GM19193 (cell line): Measurements from ENCODE around the gene COL27A1.

Experiments used
- POLR2A ChIP-seq: IDR thresholded peaks from 4 replicates; pipeline ENCODE4 v1.6.1; 2011; ENCODE audit not compliant: insufficient read depth, insufficient read length; ENCODE audit errors: extremely low read depth

Gene COL27A1

GRCh38 chr9:114238891-114239875, 83.8 kb downstream of the COL27A1 start:
- no peak for TF ChIP-seq POLR2A

GRCh38 chr9:114240216-114240615, 84.9 kb downstream of the COL27A1 start:
- TF ChIP-seq POLR2A = no peak

- no peak for TF ChIP-seq POLR2A
Observed at GRCh38 chr9:114240647-114241558, 85.6 kb downstream of the COL27A1 start.

DNA sequence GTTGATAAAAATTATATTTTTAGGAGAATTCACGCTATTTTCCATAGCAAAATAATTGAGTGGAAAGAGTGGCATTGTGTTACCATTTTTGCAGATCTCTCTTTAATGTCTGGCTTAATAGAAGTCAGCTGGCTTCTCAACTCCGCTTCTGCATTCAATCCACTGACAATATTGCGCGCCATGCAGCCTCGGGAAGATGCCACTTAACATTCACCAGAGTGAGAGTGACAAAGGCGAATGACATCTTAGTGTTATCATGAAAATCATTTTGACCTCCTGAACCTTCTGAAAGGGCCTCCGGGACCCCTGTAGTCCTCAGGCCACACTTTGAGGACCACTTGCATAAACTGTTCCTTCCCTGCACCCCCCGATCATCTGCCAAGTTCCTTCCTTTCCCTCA, 87.5 kb downstream of the COL27A1 start:
- no peak for TF ChIP-seq POLR2A

DNA sequence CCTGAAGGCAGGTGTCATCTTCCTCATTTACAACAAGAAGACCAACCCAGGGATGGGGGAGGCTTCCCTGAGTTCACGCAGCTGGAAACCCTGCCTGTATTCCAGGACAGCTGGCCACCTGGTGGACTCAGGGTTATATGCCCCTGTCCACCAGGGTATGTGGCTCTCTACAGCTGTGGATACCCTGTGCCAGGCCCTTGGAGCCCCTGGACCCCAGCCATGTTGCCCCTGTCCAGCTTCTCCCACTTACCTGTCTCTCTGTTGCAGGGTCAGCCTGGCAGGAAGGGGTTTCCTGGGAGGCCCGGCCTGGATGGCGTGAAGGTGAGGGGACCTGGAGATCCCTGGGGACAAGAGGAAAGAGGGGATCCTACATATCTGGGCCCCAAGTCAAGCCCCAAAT, 87.9 kb downstream of the COL27A1 start:
- no peak for TF ChIP-seq POLR2A

DNA sequence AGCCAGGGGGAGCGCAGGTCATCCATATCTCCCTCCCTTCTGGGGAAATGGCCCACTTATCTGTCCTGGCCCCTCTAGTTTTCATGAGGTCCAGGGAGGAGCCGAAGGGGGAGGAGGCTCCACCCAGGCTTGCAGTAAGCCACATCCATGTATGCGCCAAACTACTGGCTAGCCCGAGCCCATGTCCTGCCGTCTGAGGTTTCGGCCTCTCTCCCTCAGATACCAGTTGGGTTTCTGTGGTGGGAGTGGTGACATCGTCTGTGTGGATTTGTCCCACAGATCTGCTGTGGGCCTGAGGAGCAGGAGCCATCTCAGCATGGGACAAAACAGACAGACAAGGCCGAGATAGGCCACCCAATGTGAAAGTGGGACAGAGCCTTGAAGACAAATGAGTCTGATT, 89.2 kb downstream of the COL27A1 start:
- TF ChIP-seq POLR2A = no peak

DNA sequence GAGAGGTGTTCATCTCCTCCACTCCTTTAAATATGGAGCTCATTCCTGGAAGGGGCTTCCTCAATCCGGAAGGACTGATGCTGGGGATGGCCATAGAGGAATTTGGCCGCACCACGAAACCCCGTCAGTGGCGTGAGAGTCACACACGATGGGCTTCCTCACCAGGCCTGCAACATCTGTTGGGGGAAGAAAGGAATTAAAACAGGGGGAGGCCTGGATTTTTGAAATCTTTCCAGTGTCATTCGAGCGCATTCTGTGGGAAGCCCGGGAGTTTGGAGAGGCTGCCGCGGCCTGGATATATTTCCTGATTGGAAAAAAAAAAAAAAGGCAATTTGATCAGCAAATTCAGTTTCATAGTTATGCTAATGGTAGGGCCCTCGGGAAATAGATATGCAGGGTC, 91.2 kb downstream of the COL27A1 start:
- TF ChIP-seq POLR2A = no peak

- TF ChIP-seq POLR2A = no peak
Observed at GRCh38 chr9:114247077-114247476, 91.7 kb downstream of the COL27A1 start.

GRCh38 chr9:114247491-114247890, 92.2 kb downstream of the COL27A1 start:
- no peak for TF ChIP-seq POLR2A

DNA sequence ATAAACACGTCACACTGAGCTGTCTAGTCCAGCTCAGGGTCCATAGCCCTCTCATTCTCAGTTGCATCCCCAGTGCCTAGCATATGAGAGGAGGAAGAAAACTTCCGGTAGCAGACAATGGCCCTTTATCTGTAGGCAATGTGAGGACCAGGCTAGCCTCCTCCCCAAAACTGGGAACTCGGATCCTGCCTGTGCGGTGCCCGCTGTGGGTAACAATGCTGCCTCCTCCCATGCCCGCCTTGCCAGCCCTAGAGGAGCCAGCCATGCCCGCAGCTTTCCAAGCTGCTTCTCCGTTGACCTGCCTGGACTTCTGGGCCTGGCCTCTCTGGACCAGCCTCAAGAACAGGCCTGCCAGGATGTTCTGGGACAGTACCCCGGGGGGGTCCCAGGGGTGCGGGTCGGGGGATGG, 93.0 kb downstream of the COL27A1 start:
- TF ChIP-seq POLR2A = no peak

DNA sequence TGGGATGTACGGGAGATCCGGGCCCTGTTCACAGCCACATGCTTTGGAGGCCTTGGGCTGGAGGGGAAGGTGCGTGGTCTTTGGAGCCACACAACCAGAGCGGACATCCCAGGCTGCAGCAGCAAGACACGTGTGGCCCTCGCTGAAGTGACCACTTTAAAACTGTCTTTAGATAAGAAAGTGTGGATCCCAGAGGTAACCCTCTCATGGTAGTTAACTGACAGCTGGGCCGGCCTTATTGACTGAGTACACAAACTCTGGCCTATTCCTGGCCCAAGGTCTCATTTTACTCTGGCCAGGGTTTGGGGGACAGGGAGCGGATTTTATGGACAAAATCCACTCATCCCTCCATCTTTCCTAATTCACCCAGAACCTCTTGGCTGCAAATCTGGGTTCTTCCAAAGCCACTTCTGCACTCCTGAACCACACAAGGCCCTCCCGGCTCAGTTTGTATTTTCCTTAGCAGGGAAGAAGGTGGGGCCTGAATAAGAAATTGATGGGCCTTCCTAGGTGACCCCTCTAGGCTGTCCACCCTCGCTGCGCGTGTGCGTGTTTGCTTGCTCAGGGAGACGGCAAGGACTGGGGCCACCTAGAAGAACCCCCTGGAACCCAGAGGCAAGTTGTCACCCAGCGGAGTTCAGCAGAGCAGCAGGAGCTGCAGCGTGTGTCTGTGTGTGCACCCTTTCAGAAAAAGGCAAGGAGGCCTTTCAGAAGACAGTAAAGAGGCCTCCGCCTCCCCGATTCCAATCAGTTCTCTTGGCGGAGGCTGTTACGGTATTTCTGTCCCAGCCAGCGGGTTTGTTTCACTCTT, 94.3 kb downstream of the COL27A1 start:
- no peak for TF ChIP-seq POLR2A

GRCh38 chr9:114250235-114250568, 94.9 kb downstream of the COL27A1 start:
- TF ChIP-seq POLR2A = no peak

DNA sequence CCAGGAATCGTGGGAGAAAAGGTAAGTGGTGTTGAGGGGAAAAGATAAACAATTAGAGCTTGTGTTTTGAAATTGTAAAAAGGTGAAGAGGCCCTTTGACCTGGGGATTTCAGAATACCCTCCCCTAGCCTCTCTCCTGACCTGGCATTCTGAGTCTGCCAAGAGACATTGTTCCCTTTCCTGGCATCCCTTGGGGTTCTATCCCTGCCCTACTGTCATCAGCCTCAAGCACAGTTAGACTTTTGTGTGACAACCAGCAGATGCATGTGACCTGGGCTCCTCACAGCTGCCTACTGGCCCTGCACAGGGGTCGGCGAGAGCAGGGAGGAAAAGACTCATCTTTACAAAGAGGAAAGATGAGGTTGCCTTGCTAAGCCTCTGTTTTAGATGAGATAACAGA, 95.3 kb downstream of the COL27A1 start:
- no peak for TF ChIP-seq POLR2A

DNA sequence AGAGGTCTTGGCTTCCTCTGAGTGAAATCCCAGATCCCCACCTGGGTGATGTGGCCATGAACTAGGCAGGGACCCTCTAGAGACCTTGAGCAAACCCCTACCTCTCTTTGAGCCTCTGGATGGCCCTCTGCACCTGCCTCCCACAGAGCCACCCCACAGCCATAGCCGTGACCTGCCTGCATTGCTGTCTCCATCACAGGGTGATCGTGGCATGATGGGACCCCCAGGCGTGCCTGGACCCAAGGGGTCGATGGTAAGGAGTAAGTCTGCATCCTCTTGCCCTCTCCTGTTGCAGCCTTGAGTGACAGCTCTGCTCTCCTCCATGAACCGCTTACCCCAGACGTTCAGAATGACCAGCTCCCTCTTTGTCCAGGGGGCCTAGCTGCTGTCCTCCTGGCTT, 97.1 kb downstream of the COL27A1 start:
- TF ChIP-seq POLR2A = no peak

DNA sequence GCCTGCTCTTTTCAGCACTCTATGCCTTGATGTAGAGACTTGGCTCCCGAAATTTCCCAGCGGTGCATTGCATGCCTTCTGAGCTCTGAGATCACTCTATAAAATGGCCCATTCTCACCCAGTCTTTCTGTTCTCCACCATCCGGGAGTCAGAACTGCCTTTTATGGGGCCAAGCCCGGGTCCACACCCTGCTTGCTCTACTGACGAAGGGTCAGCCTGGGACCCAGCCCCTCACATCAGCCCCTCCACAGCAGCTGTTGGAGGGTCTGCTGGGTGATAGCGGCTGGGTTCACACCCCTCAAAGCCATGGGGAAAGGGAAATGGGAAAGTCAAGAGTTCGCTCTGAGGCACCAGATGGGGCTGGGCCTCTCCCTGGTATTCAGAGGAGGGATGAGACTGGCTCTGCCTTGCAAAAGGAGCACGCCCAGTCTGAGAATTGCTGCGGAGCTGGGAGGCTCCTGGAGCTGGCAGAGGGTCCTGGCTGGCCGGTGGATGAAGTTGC, 101.5 kb downstream of the COL27A1 start:
- no peak for TF ChIP-seq POLR2A

DNA sequence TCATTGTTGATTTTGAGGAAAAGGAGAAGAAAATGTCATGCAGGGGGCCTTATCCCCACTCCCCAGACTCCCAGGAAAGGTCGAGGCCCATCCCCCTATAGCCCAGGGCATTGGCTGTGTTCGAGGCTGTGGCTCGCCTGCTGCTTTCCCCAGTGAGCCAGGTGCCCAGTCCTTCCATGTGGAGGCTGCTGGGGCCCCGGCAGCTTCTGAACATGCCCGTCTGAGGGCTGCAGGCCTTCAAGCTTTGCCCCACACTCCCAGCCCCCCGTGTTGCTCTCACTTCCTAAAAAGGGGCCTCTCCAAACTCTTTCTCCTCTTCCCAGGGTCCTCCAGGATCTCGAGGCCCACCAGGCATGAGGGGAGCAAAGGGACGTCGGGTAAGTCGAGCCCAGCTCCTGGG, 102.9 kb downstream of the COL27A1 start:
- TF ChIP-seq POLR2A = no peak
